Measurements from ENCODE around the gene PERCC1.
"Not testable (repeated sequence)": the region's sequence is repeated elsewhere in the genome, so short reads cannot be mapped to it uniquely, and the experiment has no call there.

The PERCC1 gene

GRCh38 chr16:1435921-1436697 is 5.2 kb downstream of the PERCC1 start:
- ATAC-seq = no peak

GRCh38 chr16:1436731-1437355 is 6.0 kb downstream of the PERCC1 start:
- no peak for ATAC-seq

GRCh38 chr16:1437606-1438005 is 6.7 kb downstream of the PERCC1 start:
- no peak for ATAC-seq

GRCh38 chr16:1438229-1439057 is 7.6 kb downstream of the PERCC1 start:
- no peak for ATAC-seq

GRCh38 chr16:1439058-1439698 is 8.3 kb downstream of the PERCC1 start:
- ATAC-seq = no peak

GRCh38 chr16:1439699-1440074 is 8.8 kb downstream of the PERCC1 start:
- not testable (repeated sequence) for ATAC-seq

- no peak for ATAC-seq
Observed at GRCh38 chr16:1441391-1441829, 10.5 kb downstream of the PERCC1 start.

GRCh38 chr16:1442697-1443096 is 11.8 kb downstream of the PERCC1 start:
- ATAC-seq = no peak

GRCh38 chr16:1443403-1443973 is 12.6 kb downstream of the PERCC1 start:
- no peak for ATAC-seq

- no peak for ATAC-seq
Observed at GRCh38 chr16:1443980-1444729, 13.3 kb downstream of the PERCC1 start, which contains the start of gene CCDC154. Gene CCDC154, minus strand, starts transcription at chr16:1444556. Its CDS starts 234 bp downstream, at chr16:1444322.

GRCh38 chr16:1444730-1445517 is 14.0 kb downstream of the PERCC1 start:
- ATAC-seq = no peak

GRCh38 chr16:1445518-1446203 is 14.8 kb downstream of the PERCC1 start:
- ATAC-seq = peak in 1 of 2 donors; percentile 25

- ATAC-seq = no peak
Observed at GRCh38 chr16:1446296-1447080, 15.6 kb downstream of the PERCC1 start.

GRCh38 chr16:1447965-1448364 is 17.1 kb downstream of the PERCC1 start:
- no peak for ATAC-seq

- ATAC-seq = no peak
Observed at GRCh38 chr16:1448536-1449116, 17.7 kb downstream of the PERCC1 start.

GRCh38 chr16:1449201-1449788 is 18.4 kb downstream of the PERCC1 start:
- no peak for ATAC-seq

GRCh38 chr16:1450218-1450617 is 19.3 kb downstream of the PERCC1 start:
- no peak for ATAC-seq

- ATAC-seq = no peak
Observed at GRCh38 chr16:1450841-1451240, 20.0 kb downstream of the PERCC1 start.

All from activated CD4-positive, CD25-positive, alpha-beta regulatory T cell treated with anti-CD3 and anti-CD28 coated beads, Interleukin-2, amount 50 U/mL, for 24 hours (primary cell).